ENCODE results near the gene UNK. TPM values are rescaled to one million over a fixed set of nuclear protein-coding genes. Genes with fewer than 3 reads are reported as not detected.

Gene UNK
- total RNA-seq, 1 experiment from 2014 or later: 32.1 TPM

GRCh38 chr17:75737133-75737962 is 47.3 kb upstream of the UNK start:
- Histone ChIP-seq H3K4me3 (ENCODE audit: low read depth in 2 of 2, low read length in 2 of 2) (no peak overlapping the region), H3K27me3 (ENCODE audit: control insufficient read depth, insufficient read depth, low read length) (no peaks in the 10 kb centered on the region)

GRCh38 chr17:75738218-75738802 is 46.3 kb upstream of the UNK start:
- no peaks in the 10 kb centered on the region for H3K4me1 ChIP-seq (ENCODE audit: control insufficient read depth, insufficient read depth, low read length)
- ChIA-PET POLR2A (interaction anchor here (0.6 kb wide), 1 partner anchor 115 kb away, joined by 3 read pairs; no protein-coding TSS in a partner anchor), CTCF (interaction anchor here (0.6 to 2.8 kb wide), 5 partner anchors 10 to 345 kb away, joined by 3 to 15 read pairs (median 8); no protein-coding TSS in a partner anchor)
- ATAC-seq: no peak
- H3K27ac ChIP-seq (ENCODE audit: low read length): no peak overlapping the region
- no peaks in the 10 kb centered on the region for H3K9me3 ChIP-seq (ENCODE audit: control insufficient read depth, insufficient read depth, low read depth, low read length)
- H3K4me3 ChIP-seq (ENCODE audit: low read depth in 2 of 2, low read length in 2 of 2): no peak overlapping the region
- intact Hi-C loops (cut with micrococcal nuclease; ENCODE audit: unreplicated experiment) (no loop called here), in situ Hi-C loops (cut with HindIII; ENCODE audit: low pct_unique_long_range_greater_than_20kb, low sequenced_read_pairs) (no loop called here)
- H3K36me3 ChIP-seq (ENCODE audit: control insufficient read depth, insufficient read depth, low read length): no peaks in the 10 kb centered on the region
- H3K27me3 ChIP-seq (ENCODE audit: control insufficient read depth, insufficient read depth, low read length): no peaks in the 10 kb centered on the region
- DNase-seq (ENCODE audit: low read depth, low spot score): no peak
- no TSS peak for BruUV-seq (replicated peaks)
- TF ChIP-seq SIN3A (IDR thresholded peaks at IDR 0.05; ENCODE audit: borderline replicate concordance, insufficient read depth, low read depth, low read length) (no peak), TCF7L2 (IDR thresholded peaks at IDR 0.05; ENCODE audit: low read depth, low read length) (no peak), POLR2AphosphoS5 (IDR thresholded peaks at IDR 0.05; ENCODE audit: low read depth, low read length) (no peak)
- TF ChIP-seq, protein P1, sequence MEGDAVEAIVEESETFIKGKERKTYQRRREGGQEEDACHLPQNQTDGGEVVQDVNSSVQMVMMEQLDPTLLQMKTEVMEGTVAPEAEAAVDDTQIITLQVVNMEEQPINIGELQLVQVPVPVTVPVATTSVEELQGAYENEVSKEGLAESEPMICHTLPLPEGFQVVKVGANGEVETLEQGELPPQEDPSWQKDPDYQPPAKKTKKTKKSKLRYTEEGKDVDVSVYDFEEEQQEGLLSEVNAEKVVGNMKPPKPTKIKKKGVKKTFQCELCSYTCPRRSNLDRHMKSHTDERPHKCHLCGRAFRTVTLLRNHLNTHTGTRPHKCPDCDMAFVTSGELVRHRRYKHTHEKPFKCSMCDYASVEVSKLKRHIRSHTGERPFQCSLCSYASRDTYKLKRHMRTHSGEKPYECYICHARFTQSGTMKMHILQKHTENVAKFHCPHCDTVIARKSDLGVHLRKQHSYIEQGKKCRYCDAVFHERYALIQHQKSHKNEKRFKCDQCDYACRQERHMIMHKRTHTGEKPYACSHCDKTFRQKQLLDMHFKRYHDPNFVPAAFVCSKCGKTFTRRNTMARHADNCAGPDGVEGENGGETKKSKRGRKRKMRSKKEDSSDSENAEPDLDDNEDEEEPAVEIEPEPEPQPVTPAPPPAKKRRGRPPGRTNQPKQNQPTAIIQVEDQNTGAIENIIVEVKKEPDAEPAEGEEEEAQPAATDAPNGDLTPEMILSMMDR (IDR thresholded peaks at IDR 0.05): no peak
- TF ChIP-seq, protein P2, sequence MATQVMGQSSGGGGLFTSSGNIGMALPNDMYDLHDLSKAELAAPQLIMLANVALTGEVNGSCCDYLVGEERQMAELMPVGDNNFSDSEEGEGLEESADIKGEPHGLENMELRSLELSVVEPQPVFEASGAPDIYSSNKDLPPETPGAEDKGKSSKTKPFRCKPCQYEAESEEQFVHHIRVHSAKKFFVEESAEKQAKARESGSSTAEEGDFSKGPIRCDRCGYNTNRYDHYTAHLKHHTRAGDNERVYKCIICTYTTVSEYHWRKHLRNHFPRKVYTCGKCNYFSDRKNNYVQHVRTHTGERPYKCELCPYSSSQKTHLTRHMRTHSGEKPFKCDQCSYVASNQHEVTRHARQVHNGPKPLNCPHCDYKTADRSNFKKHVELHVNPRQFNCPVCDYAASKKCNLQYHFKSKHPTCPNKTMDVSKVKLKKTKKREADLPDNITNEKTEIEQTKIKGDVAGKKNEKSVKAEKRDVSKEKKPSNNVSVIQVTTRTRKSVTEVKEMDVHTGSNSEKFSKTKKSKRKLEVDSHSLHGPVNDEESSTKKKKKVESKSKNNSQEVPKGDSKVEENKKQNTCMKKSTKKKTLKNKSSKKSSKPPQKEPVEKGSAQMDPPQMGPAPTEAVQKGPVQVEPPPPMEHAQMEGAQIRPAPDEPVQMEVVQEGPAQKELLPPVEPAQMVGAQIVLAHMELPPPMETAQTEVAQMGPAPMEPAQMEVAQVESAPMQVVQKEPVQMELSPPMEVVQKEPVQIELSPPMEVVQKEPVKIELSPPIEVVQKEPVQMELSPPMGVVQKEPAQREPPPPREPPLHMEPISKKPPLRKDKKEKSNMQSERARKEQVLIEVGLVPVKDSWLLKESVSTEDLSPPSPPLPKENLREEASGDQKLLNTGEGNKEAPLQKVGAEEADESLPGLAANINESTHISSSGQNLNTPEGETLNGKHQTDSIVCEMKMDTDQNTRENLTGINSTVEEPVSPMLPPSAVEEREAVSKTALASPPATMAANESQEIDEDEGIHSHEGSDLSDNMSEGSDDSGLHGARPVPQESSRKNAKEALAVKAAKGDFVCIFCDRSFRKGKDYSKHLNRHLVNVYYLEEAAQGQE (IDR thresholded peaks at IDR 0.05; ENCODE audit: insufficient read depth in 1 of 2, low read depth in 2 of 2, low read length in 1 of 2): no peak

More at GRCh38 chr17:75737133-75737962, 47.3 kb upstream of the UNK start:
- in situ Hi-C loops (cut with HindIII; ENCODE audit: low pct_unique_long_range_greater_than_20kb, low sequenced_read_pairs) (no loop called here), intact Hi-C loops (cut with micrococcal nuclease; ENCODE audit: unreplicated experiment) (no loop called here)
- no TSS peak for BruUV-seq (replicated peaks)
- Histone ChIP-seq H3K4me1 (ENCODE audit: control insufficient read depth, insufficient read depth, low read length) (no peaks in the 10 kb centered on the region), H3K36me3 (ENCODE audit: control insufficient read depth, insufficient read depth, low read length) (no peaks in the 10 kb centered on the region), H3K27ac (ENCODE audit: low read length) (no peak overlapping the region), H3K9me3 (ENCODE audit: control insufficient read depth, insufficient read depth, low read depth, low read length) (no peaks in the 10 kb centered on the region)
- TF ChIP-seq, protein P1 (IDR thresholded peaks at IDR 0.05): no peak
- TF ChIP-seq SIN3A (IDR thresholded peaks at IDR 0.05; ENCODE audit: borderline replicate concordance, insufficient read depth, low read depth, low read length) (no peak), POLR2AphosphoS5 (IDR thresholded peaks at IDR 0.05; ENCODE audit: low read depth, low read length) (no peak), TCF7L2 (IDR thresholded peaks at IDR 0.05; ENCODE audit: low read depth, low read length) (no peak)
- TF ChIP-seq, protein P2 (IDR thresholded peaks at IDR 0.05; ENCODE audit: insufficient read depth in 1 of 2, low read depth in 2 of 2, low read length in 1 of 2): no peak
- ChIA-PET CTCF (interaction anchor here (0.6 to 2.8 kb wide), 5 partner anchors 11 to 344 kb away, joined by 3 to 15 read pairs (median 8); no protein-coding TSS in a partner anchor), POLR2A (no interaction called here)
- ATAC-seq (peak; percentile 20; the same call in 1 of the 2 replicates), DNase-seq (ENCODE audit: low read depth, low spot score) (no peak)

Measured in Panc1 (cell line).